ENCODE results near the gene LSG1. TPM values are rescaled to one million over a fixed set of nuclear protein-coding genes. Genes with fewer than 3 reads are reported as not detected.

Gene LSG1
- total and polyA plus RNA-seq, 9 of the 15 experiments (the other 6 are each of a cell fraction or from before 2014, with no cell fraction given) = 14.9 to 73.7 (median 46.7) TPM

- WGBS (ENCODE audit: insufficient coverage, low coverage, missing lambda C conversion rate) = 2% methylated on average over 6 of the region's 6 CpGs
- 0 out of 2 replicates have a peak, but pooled peaks cover 3% of the 10 kb centered on the region for H4K20me1 ChIP-seq (replicated peaks; ENCODE audit: control insufficient read depth, insufficient read depth, low read length)
- in situ Hi-C loops (cut with MboI) = no loop called here
- no peak overlapping the region for H3K4me3 ChIP-seq
- intact Hi-C loops (cut with micrococcal nuclease) = no loop called here
- peaks cover 37 to 53% of the 10 kb centered on the region in 2 experiments for H3K27me3 ChIP-seq (ENCODE audit: control insufficient read depth in 2 of 2, insufficient read depth in 2 of 2, low read length in 2 of 2)
- no peaks in the 10 kb centered on the region for H3K9me3 ChIP-seq (replicated peaks; ENCODE audit: control insufficient read depth, insufficient read depth, low read depth, low read length)
- ATAC-seq (0 out of 3 replicates have a peak, but pooled peaks have one; percentile 35), FAIRE-seq (no peak), DNase-seq (ENCODE audit: extremely low read depth in 1 of 4, low spot score in 3 of 4) (no peak)
- no peaks in the 10 kb centered on the region for H3K9me1 ChIP-seq (ENCODE audit: control insufficient read depth, insufficient read depth, low read length)
- no peak overlapping the region for H3K9ac ChIP-seq (ENCODE audit: insufficient read depth in 1 of 2, low read depth in 2 of 2, low read length in 2 of 2)
- ChIA-PET POLR2A (no interaction called here), CTCF (ENCODE audit: low intra/inter-chr PET ratio) (no interaction called here)
- no TSS peak for BruUV-seq (replicated peaks)
- TF ChIP-seq CSDE1 (IDR thresholded peaks at IDR 0.05) (no peak), PRPF4 (IDR thresholded peaks at IDR 0.05; ENCODE audit: insufficient read depth, low read depth, low read length, poor library complexity, severe bottlenecking) (no peak), ZNF134 (CRISPR knock-in tag; conservative IDR thresholded peaks at IDR 0.05) (no peak), ZNF282 (CRISPR knock-in tag; IDR thresholded peaks at IDR 0.05) (no peak), PTTG1 (tag; IDR thresholded peaks at IDR 0.05; ENCODE audit: low read depth) (no peak), ELF2 (CRISPR knock-in tag; IDR thresholded peaks at IDR 0.05) (no peak), HDAC2 (IDR thresholded peaks at IDR 0.05) (no peak), MEF2A (IDR thresholded peaks at IDR 0.05; ENCODE audit: control insufficient read depth, low read depth, low read length) (no peak), MITF (IDR thresholded peaks at IDR 0.05) (no peak), ZNF57 (CRISPR knock-in tag; IDR thresholded peaks at IDR 0.05) (no peak), PHB (CRISPR knock-in tag; IDR thresholded peaks at IDR 0.05) (no peak), TEAD1 (CRISPR knock-in tag; IDR thresholded peaks at IDR 0.05) (no peak), SREBF1 (IDR thresholded peaks at IDR 0.05; ENCODE audit: borderline replicate concordance, low read depth, low read length) (no peak)
- no peak overlapping the region for H3K4me2 ChIP-seq (ENCODE audit: insufficient read depth, low read length)
- H3K36me3 ChIP-seq (ENCODE audit: control insufficient read depth, insufficient read depth, low read length) = no peaks in the 10 kb centered on the region
- no peaks in the 10 kb centered on the region for H3K79me2 ChIP-seq (ENCODE audit: control insufficient read depth, insufficient read depth, low read length)
- no peak overlapping the region for H3K27ac ChIP-seq (ENCODE audit: extremely low read depth, low read depth, low read length)
- no peak overlapping the region for H2AFZ ChIP-seq (ENCODE audit: low read depth, low read length)
- no peaks in the 10 kb centered on the region for H3K4me1 ChIP-seq (replicated peaks in 1 of 2; ENCODE audit: control insufficient read depth in 2 of 2, insufficient read depth in 2 of 2, low read length in 2 of 2)
Observed at GRCh38 chr3:194720048-194720447, 48.1 kb upstream of the LSG1 start.

All from K562 (cell line).